SW480 (cell line): Measurements from ENCODE around the gene HEATR3.

Source experiments
- DNase-seq: peaks from one replicate; pipeline ENCODE4 v3.0.0-alpha.2; 2016; ENCODE audit warnings: low spot score

HEATR3 gene

DNA sequence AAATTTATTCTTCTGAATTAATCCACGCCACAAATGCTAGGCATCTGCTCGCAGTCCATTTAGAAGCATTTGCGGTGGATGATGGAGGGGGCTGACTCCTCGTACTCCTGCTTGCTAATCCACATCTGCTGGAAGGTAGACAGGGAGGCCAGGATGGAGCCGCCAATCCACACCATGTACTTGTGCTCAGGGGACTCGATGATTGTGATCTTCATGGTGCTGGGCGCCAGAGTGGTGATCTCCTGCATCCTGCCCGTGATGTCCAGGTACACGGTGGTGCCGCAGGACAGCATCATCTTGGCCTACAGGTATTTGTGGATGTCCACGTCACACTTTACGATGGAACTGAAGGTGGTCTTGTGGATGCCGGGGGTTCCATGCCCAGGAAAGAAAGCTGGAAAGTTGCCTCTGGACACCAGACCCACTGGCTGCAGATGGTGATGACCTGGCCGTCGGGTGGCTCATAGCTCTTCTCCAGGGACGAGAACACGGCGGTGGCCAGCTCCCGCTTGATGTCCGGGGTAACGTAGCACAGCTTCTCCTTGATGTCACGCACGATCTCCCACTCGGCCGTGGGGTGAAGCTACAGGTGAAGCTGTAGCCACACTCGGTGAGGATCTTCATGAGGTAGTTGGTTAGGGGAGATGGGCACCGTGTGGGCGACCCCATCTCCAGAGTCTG is 7.5 kb upstream of the HEATR3 start:
- DNase-seq: no peak

GRCh38 chr16:50059111-50059510 is 6.7 kb upstream of the HEATR3 start:
- no peak for DNase-seq

DNA sequence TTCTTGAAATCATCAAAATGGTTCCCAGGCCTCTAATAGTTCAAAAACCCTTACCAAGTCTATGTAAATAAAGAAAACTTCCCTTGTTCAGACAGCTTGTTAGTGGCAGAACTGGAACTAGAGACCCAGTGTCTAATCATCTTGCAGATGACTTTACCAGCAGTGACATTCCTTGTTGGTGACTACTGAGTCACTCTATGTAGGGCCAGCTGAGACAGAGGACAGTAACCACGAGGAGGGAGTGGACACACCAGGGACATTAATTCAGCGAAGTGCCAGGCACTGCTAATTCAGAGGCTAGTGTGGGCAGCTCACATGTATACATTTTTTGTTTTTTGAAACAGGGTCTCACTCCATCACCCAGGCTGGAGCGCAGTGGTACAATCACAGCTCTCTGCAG is 6.1 kb upstream of the HEATR3 start:
- no peak for DNase-seq

GRCh38 chr16:50061326-50061725 is 4.4 kb upstream of the HEATR3 start:
- no peak for DNase-seq

GRCh38 chr16:50065241-50065623 is 538 bp upstream of the HEATR3 start:
- no peak for DNase-seq

DNA sequence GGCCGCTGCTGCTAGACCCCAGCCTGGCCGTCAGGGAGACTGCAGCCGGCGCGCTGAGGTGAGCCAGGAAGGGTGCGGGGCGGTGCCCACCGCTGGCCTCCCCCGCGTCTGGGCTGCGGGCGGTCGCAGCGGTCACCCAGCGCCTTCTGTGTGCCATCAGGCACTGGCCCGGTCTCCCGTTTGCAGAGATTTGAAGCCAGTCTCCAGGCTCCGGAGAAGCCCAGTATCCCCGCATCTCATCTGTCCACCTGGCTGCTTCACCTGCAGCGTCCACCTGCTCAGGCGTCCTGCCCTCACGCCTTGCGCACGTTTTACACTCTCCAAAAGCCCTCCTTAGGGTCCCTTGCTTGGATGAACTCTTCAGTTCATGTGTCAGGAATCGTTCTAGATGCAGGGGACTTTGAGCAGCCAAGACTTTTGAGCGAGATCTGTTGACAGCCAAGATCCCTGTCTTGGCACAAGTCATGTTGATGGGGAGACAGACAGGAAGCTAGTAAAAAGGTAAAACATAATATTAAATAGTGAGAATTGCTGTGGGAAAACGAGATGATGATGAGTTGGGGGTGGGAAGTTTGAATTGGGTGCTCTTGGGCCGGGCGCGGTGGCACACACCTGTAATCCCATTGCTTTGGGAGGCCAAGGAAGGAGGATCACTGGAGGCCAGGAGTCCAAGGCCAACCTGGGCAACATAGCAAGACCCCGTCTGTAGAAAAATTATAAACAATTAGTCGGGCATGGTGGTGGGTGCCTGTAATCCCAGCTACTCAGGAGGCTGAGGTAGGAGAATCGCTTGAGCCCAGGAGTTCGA is 916 bp downstream of the HEATR3 start:
- DNase-seq: no peak

- peak; percentile 18 for DNase-seq
Observed at GRCh38 chr16:50067290-50067853, 1.6 kb downstream of the HEATR3 start.

- no peak for DNase-seq
Observed at GRCh38 chr16:50068550-50068949, 2.8 kb downstream of the HEATR3 start.

DNA sequence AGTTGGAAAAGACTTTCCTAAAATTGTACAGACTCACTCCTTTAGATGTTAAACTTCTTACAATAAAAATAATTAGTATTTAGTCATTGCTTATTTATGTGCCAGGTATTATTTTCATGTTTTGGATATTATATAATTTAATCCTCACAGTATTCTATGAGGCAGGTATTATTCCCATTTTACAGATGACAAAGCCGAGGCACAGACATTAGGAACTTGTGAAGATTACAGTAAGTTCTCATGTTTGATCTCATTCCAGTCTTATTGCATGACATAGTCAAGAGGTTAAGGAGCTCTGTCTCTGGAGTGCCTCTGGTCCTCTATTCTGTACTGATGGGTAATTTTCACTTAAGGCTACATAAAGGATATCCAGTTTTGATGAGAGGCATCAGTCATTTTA is 3.3 kb downstream of the HEATR3 start:
- DNase-seq: no peak

- no peak for DNase-seq
Observed at GRCh38 chr16:50071075-50071671, 5.4 kb downstream of the HEATR3 start.

- DNase-seq: no peak
Observed at GRCh38 chr16:50072730-50073129, 7.0 kb downstream of the HEATR3 start.

DNA sequence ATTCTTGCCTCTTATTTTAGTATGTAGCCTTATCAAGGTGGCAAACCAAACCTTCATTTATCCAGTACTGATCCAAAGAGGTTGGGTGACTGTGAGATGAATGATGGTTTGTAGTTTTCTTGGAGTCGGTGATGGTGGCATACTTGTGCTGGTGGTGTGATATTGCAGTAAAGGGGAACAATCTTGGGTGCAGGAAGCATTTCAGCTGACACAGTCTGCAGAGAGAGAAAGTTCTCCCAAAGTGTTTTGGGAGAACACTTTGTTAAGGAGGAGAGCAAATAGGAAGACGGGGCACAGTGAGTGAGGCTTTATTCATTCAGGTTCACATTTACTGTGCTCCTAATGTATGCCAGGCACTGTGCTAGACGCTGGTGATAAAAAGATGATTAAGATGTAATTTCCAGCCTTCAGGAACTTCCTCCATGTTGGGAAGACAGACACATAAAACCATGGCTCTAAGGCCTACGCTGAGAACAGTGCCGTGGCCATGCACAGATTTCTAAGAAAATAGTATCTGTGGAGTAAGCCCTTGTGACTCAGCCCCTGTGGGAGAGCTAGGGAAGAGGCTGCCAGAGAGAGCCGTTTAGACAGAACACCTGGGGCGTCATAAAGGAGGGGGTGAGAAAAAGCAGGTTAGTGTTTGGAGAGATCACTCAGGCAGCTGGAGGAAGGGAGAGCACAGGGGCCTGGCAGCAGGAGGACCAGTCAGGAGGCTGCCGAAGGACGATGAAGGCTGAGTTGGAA is 13.8 kb downstream of the HEATR3 start:
- no peak for DNase-seq

GRCh38 chr16:50081428-50082018 is 15.8 kb downstream of the HEATR3 start:
- no peak for DNase-seq

DNA sequence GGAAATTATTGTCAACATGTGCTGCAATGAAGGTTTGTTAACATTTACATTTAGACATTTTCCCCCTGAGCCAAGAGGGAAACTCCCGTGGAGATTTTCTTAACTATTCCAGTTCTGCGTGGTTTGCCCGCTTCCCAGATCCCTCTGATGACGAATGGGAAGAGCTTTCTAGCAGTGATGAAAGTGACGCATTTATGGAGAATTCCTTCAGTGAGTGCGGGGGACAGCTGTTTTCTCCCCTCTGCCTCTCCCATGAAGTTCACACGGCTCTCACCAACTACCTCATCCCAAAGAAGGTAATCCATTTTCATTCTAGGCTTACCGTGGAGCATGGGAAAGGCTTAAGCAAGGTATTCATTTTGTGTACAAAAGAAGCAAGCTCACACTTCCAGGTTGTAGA is 18.2 kb downstream of the HEATR3 start:
- DNase-seq: no peak

- DNase-seq: no peak
Observed at GRCh38 chr16:50086176-50086575, 20.4 kb downstream of the HEATR3 start.

DNA sequence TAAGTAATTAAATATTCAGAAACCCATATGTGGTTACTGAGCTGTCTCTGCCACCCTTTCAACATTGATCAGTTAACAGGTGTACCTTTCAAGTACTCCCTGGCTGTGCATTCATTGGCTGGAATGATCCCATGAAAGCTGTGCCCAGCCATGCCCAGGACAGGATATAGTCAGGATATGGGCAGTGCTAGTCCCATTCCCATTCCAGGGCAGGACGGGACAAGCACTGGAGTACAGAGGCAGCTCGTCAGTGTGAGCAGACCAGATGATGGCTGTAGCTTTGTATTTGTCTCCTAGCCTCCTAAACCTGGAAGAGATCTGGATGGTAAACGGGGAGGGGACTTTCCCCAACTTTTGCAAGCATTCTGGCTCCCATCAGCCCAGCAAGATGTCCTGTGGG is 22.5 kb downstream of the HEATR3 start:
- no peak for DNase-seq

DNA sequence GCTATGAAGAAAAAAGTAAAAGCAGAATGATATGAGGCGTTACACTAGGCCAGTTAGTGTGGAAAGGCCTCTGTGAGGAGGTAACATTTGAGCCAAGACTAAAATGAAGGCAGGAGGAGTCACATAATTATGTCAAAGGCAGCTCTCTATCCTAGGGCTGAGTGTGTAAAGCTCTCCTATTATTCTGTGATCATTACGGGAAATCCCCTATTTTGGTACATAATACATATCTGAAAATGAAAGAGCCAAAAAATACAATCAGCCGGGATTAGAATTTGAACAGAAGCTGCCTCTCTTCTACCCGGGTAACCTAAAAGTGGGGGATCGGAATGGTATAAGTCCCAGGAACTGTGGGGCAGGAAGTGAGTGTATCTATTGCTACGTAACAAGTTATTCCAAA is 27.1 kb downstream of the HEATR3 start:
- DNase-seq: no peak

- no peak for DNase-seq
Observed at GRCh38 chr16:50093607-50094539, 28.1 kb downstream of the HEATR3 start.

- DNase-seq: no peak
Observed at GRCh38 chr16:50096791-50097190, 31.0 kb downstream of the HEATR3 start.

- DNase-seq: no peak
Observed at GRCh38 chr16:50099957-50100648, 34.3 kb downstream of the HEATR3 start.
